SJSA1 (cell line): ENCODE measurements around the gene GAS7. TPM values are rescaled to one million over a fixed set of nuclear protein-coding genes. Genes with fewer than 3 reads are reported as not detected.
"Not testable (repeated sequence)": the region's sequence is repeated elsewhere in the genome, so short reads cannot be mapped to it uniquely, and the experiment has no call there.

Experiments
- DNase-seq, 2 experiments: peaks; one replicate each; pipeline ENCODE4 v3.0.0-alpha.2; 2015 to 2020; ENCODE audit warnings: low spot score in 2 of 2, low read depth in 1 of 2
- H3K27ac ChIP-seq: fragments of 250-450 bp; sonication (Bioruptor Pico); 2 replicates; pipeline ENCODE4 v1.5.1; 2020; ENCODE audit warnings: mild to moderate bottlenecking, moderate library complexity
- H3K27me3 ChIP-seq: fragments of 250-450 bp; sonication (Bioruptor Pico); replicated peaks from 2 replicates; pipeline ENCODE4 v1.5.1; 2020; ENCODE audit warnings: mild to moderate bottlenecking, moderate library complexity
- H3K36me3 ChIP-seq: fragments of 250-450 bp; sonication (Bioruptor Pico); 2 replicates; pipeline ENCODE4 v1.5.1; 2020; ENCODE audit warnings: mild to moderate bottlenecking
- H3K4me1 ChIP-seq: fragments of 250-450 bp; sonication (Bioruptor Pico); replicated peaks from 2 replicates; pipeline ENCODE4 v1.6.1; 2021; ENCODE audit warnings: mild to moderate bottlenecking
- H3K4me3 ChIP-seq: fragments of 250-450 bp; sonication (Bioruptor Pico); 2 replicates; pipeline ENCODE4 v1.5.1; 2020; ENCODE audit warnings: mild to moderate bottlenecking
- H3K9me3 ChIP-seq: fragments of 250-450 bp; sonication (Bioruptor Pico); replicated peaks from 2 replicates; pipeline ENCODE4 v1.5.1; 2020; ENCODE audit warnings: mild to moderate bottlenecking
- total RNA-seq: library from RNA; depleted of rRNA; stranded (reverse); fragments of >200 nt; shearing (Covaris generic); gene quantifications from 2 replicates; pipeline ENCODE4 v1.2.3, GENCODE V29; 2014

Gene GAS7
- total RNA-seq, 1 experiment from 2014 or later = 2.6 TPM

GRCh38 chr17:10116267-10116666 lies 82.1 kb downstream of the GAS7 start:
- Histone ChIP-seq H3K27ac (no peak overlapping the region), H3K27me3 (no peaks in the 10 kb centered on the region), H3K4me3 (no peak overlapping the region), H3K9me3 (no peaks in the 10 kb centered on the region), H3K36me3 (no peaks in the 10 kb centered on the region), H3K4me1 (peaks cover 14% of the 10 kb centered on the region)
- DNase-seq = no peak

- peaks cover 14% of the 10 kb centered on the region for H3K4me1 ChIP-seq
- H3K27me3 ChIP-seq = no peaks in the 10 kb centered on the region
- H3K9me3 ChIP-seq = no peaks in the 10 kb centered on the region
- DNase-seq = no peak
- no peak overlapping the region for H3K4me3 ChIP-seq
- no peaks in the 10 kb centered on the region for H3K36me3 ChIP-seq
- H3K27ac ChIP-seq = no peak overlapping the region
Measured at GRCh38 chr17:10115536-10115932, 82.9 kb downstream of the GAS7 start.

GRCh38 chr17:10114931-10115535 lies 83.4 kb downstream of the GAS7 start:
- H3K4me3 ChIP-seq = no peak overlapping the region
- peak overlapping the region; percentile 45 for H3K27ac ChIP-seq
- peak; percentile 60 to 67 for DNase-seq
- no peaks in the 10 kb centered on the region for H3K27me3 ChIP-seq
- no peaks in the 10 kb centered on the region for H3K36me3 ChIP-seq
- H3K4me1 ChIP-seq = peaks cover 14% of the 10 kb centered on the region
- no peaks in the 10 kb centered on the region for H3K9me3 ChIP-seq

- H3K4me3 ChIP-seq = no peak overlapping the region
- no peak overlapping the region for H3K27ac ChIP-seq
- H3K27me3 ChIP-seq = no peaks in the 10 kb centered on the region
- DNase-seq = no peak
- H3K36me3 ChIP-seq = no peaks in the 10 kb centered on the region
- H3K9me3 ChIP-seq = no peaks in the 10 kb centered on the region
- H3K4me1 ChIP-seq = peaks cover 14% of the 10 kb centered on the region
Measured at GRCh38 chr17:10112962-10113361, 85.4 kb downstream of the GAS7 start.

GRCh38 chr17:10111907-10112452 lies 86.4 kb downstream of the GAS7 start:
- DNase-seq = no peak
- no peaks in the 10 kb centered on the region for H3K9me3 ChIP-seq
- no peaks in the 10 kb centered on the region for H3K36me3 ChIP-seq
- H3K4me3 ChIP-seq = no peak overlapping the region
- H3K4me1 ChIP-seq = peaks cover 14% of the 10 kb centered on the region
- H3K27me3 ChIP-seq = no peaks in the 10 kb centered on the region
- no peak overlapping the region for H3K27ac ChIP-seq

- DNase-seq = no peak
- Histone ChIP-seq H3K27me3 (no peaks in the 10 kb centered on the region), H3K27ac (no peak overlapping the region), H3K4me3 (no peak overlapping the region), H3K36me3 (no peaks in the 10 kb centered on the region), H3K9me3 (no peaks in the 10 kb centered on the region), H3K4me1 (peaks cover under 1% of the 10 kb centered on the region; the same call in 1 of the 2 replicates)
Measured at GRCh38 chr17:10109146-10109545, 89.3 kb downstream of the GAS7 start.

- H3K9me3 ChIP-seq = no peaks in the 10 kb centered on the region
- no peak for DNase-seq
- H3K4me1 ChIP-seq = no peaks in the 10 kb centered on the region
- H3K4me3 ChIP-seq = no peak overlapping the region
- no peaks in the 10 kb centered on the region for H3K36me3 ChIP-seq
- no peaks in the 10 kb centered on the region for H3K27me3 ChIP-seq
- no peak overlapping the region for H3K27ac ChIP-seq
Measured at GRCh38 chr17:10107316-10108165, 90.9 kb downstream of the GAS7 start.

- DNase-seq = no peak
- Histone ChIP-seq H3K27me3 (no peaks in the 10 kb centered on the region), H3K4me3 (no peak overlapping the region), H3K27ac (no peak overlapping the region), H3K4me1 (no peaks in the 10 kb centered on the region), H3K36me3 (no peaks in the 10 kb centered on the region), H3K9me3 (no peaks in the 10 kb centered on the region)
Measured at GRCh38 chr17:10106067-10106466, 92.3 kb downstream of the GAS7 start.

GRCh38 chr17:10105513-10106001 lies 92.8 kb downstream of the GAS7 start:
- H3K27ac ChIP-seq = no peak overlapping the region
- H3K9me3 ChIP-seq = no peaks in the 10 kb centered on the region
- no peaks in the 10 kb centered on the region for H3K36me3 ChIP-seq
- H3K27me3 ChIP-seq = no peaks in the 10 kb centered on the region
- no peak for DNase-seq
- no peak overlapping the region for H3K4me3 ChIP-seq
- no peaks in the 10 kb centered on the region for H3K4me1 ChIP-seq

GRCh38 chr17:10103712-10104111 lies 94.7 kb downstream of the GAS7 start:
- DNase-seq = no peak
- no peaks in the 10 kb centered on the region for H3K27me3 ChIP-seq
- H3K27ac ChIP-seq = no peak overlapping the region
- no peak overlapping the region for H3K4me3 ChIP-seq
- no peaks in the 10 kb centered on the region for H3K36me3 ChIP-seq
- no peaks in the 10 kb centered on the region for H3K4me1 ChIP-seq
- no peaks in the 10 kb centered on the region for H3K9me3 ChIP-seq

- Histone ChIP-seq H3K36me3 (no peaks in the 10 kb centered on the region), H3K4me3 (no peak overlapping the region), H3K9me3 (no peaks in the 10 kb centered on the region), H3K27me3 (no peaks in the 10 kb centered on the region), H3K4me1 (no peaks in the 10 kb centered on the region), H3K27ac (no peak overlapping the region)
- no peak for DNase-seq
Measured at GRCh38 chr17:10102817-10103216, 95.6 kb downstream of the GAS7 start.

- H3K4me3 ChIP-seq = no peak overlapping the region
- no peaks in the 10 kb centered on the region for H3K27me3 ChIP-seq
- no peaks in the 10 kb centered on the region for H3K36me3 ChIP-seq
- H3K9me3 ChIP-seq = no peaks in the 10 kb centered on the region
- no peak overlapping the region for H3K27ac ChIP-seq
- no peak for DNase-seq
- H3K4me1 ChIP-seq = peaks cover 2% of the 10 kb centered on the region; the same call in 1 of the 2 replicates
Measured at GRCh38 chr17:10099051-10099571, 99.3 kb downstream of the GAS7 start.

GRCh38 chr17:10096596-10096995 lies 101.8 kb downstream of the GAS7 start:
- Histone ChIP-seq H3K27ac (no peak overlapping the region), H3K4me3 (no peak overlapping the region), H3K4me1 (peaks cover 2% of the 10 kb centered on the region; the same call in 1 of the 2 replicates), H3K9me3 (no peaks in the 10 kb centered on the region), H3K36me3 (no peaks in the 10 kb centered on the region), H3K27me3 (no peaks in the 10 kb centered on the region)
- DNase-seq = no peak

- H3K4me3 ChIP-seq, H3K4me1 ChIP-seq, H3K27ac ChIP-seq, H3K9me3 ChIP-seq, H3K36me3 ChIP-seq, H3K27me3 ChIP-seq: not testable (repeated sequence)
- peak in 1 of 2 experiments; percentile 36 for DNase-seq
Measured at GRCh38 chr17:10095295-10095694, 103.1 kb downstream of the GAS7 start.
